Measurements from ENCODE around the gene TREX2. TPM values are rescaled to one million over a fixed set of nuclear protein-coding genes. Genes with fewer than 3 reads are reported as not detected.

The TREX2 gene
- 0.29 TPM for total RNA-seq (ENCODE audit: unreplicated experiment)
- long read RNA-seq, partial matches to known transcripts = 8 of 8 reads
- long read RNA-seq, other reads (novel, unspliced or antisense) = 0 of 8 reads

GRCh38 chrX:153445856-153446635 is at the start of gene TREX2:
TREX2 (minus strand) TSS chrX:153446056; CDS start chrX:153445430, 626 bp downstream.
- no peak within 1 kb of the TSS for H3K27ac Mint-ChIP-seq (ENCODE audit: unreplicated experiment)
- no peak for DNase-seq
- H3K4me1 Mint-ChIP-seq (ENCODE audit: low read depth, unreplicated experiment) = no peaks in the 10 kb centered on the region
- H3K36me3 Mint-ChIP-seq (ENCODE audit: unreplicated experiment) = no peaks in the 10 kb centered on the region
- no peak for TF ChIP-seq CTCF (IDR thresholded peaks at IDR 0.05; ENCODE audit: partially characterized antibody, unreplicated experiment)
- no peak within 1 kb of the TSS for H3K4me3 Mint-ChIP-seq (ENCODE audit: unreplicated experiment)
- H3K27me3 Mint-ChIP-seq (ENCODE audit: unreplicated experiment) = no peaks in the 10 kb centered on the region
- H3K9me3 Mint-ChIP-seq (ENCODE audit: unreplicated experiment) = no peaks in the 10 kb centered on the region

- TF ChIP-seq CTCF (IDR thresholded peaks at IDR 0.05; ENCODE audit: partially characterized antibody, unreplicated experiment) = no peak
- no peak overlapping the region for H3K27ac Mint-ChIP-seq (ENCODE audit: unreplicated experiment)
- no peak for DNase-seq
- no peaks in the 10 kb centered on the region for H3K36me3 Mint-ChIP-seq (ENCODE audit: unreplicated experiment)
- no peaks in the 10 kb centered on the region for H3K4me1 Mint-ChIP-seq (ENCODE audit: low read depth, unreplicated experiment)
- no peaks in the 10 kb centered on the region for H3K9me3 Mint-ChIP-seq (ENCODE audit: unreplicated experiment)
- no peak overlapping the region for H3K4me3 Mint-ChIP-seq (ENCODE audit: unreplicated experiment)
- peaks cover 2% of the 10 kb centered on the region for H3K27me3 Mint-ChIP-seq (ENCODE audit: unreplicated experiment)
These were observed 49.5 kb upstream of the TREX2 start for GRCh38 chrX:153495362-153495751.

DNA sequence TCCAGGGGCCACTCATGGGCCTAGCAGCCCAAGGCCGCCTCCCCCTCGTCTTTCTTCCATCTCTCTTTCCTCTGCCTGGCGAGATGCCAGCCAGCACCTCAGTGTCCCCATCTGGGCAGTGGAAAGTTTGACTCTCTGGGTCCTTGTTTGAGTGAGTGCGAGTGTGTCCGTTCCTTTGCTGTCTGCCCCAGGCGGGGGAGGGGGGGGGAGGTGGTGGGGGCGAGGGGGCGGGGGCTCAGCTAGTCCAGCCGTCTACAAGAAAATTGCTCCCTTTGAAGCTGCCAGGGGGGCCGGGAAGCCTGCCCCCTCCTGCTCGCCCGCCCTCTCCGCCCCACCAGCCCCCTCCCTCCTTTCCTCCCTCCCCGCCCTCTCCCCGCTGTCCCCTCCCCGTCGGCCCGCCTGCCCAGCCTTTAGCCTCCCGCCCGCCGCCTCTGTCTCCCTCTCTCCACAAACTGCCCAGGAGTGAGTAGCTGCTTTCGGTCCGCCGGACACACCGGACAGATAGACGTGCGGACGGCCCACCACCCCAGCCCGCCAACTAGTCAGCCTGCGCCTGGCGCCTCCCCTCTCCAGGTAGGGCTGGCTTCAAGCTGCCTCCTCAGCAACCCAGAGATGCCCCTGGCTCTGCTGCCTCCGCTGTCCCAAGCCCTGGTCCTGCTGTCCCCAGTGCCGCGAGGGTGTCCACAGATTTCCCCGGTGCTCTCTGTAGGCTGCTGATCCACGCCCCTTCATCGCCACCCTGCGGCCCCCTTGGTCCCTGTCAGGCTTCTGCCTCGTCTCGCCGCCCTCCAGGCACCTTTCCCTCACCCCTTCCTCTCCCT is 48.9 kb upstream of the TREX2 start, which contains the start of gene BGN:
TSS of gene BGN (plus strand) at position 440 of the 821 bp plus-strand sequence. CDS start 9,652 bp downstream, outside the sequence.
- Mint-ChIP-seq H3K27me3 (ENCODE audit: unreplicated experiment) (peaks cover 2% of the 10 kb centered on the region), H3K27ac (ENCODE audit: unreplicated experiment) (no peak within 1 kb of the TSS), H3K9me3 (ENCODE audit: unreplicated experiment) (no peaks in the 10 kb centered on the region), H3K36me3 (ENCODE audit: unreplicated experiment) (no peaks in the 10 kb centered on the region), H3K4me3 (ENCODE audit: unreplicated experiment) (no peak within 1 kb of the TSS), H3K4me1 (ENCODE audit: low read depth, unreplicated experiment) (no peaks in the 10 kb centered on the region)
- DNase-seq = peak; percentile 56
- no peak for TF ChIP-seq CTCF (IDR thresholded peaks at IDR 0.05; ENCODE audit: partially characterized antibody, unreplicated experiment)

DNA sequence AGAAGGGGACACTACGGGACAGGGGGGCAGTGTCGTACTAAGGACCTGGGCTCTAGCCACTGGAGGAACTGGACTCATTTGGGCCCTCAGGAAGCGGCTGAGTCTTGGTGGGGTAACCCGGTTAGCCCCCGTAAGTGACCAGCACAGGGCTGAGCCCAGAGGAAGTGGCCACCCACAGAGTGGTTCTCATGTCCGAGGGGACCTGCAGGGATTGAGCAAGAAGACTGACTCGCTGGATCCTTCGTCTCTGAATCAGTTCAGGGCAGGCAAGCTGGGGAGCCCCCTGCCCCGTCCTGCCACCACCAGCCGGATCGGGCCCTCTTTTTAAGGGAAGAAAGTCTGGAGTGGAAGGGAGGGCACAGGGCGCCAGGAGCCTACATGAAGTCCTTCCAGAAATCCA is 48.2 kb upstream of the TREX2 start:
- Mint-ChIP-seq H3K27ac (ENCODE audit: unreplicated experiment) (no peak overlapping the region), H3K9me3 (ENCODE audit: unreplicated experiment) (no peaks in the 10 kb centered on the region), H3K4me1 (ENCODE audit: low read depth, unreplicated experiment) (no peaks in the 10 kb centered on the region), H3K36me3 (ENCODE audit: unreplicated experiment) (no peaks in the 10 kb centered on the region), H3K4me3 (ENCODE audit: unreplicated experiment) (no peak overlapping the region), H3K27me3 (ENCODE audit: unreplicated experiment) (peaks cover 2% of the 10 kb centered on the region)
- DNase-seq = no peak
- no peak for TF ChIP-seq CTCF (IDR thresholded peaks at IDR 0.05; ENCODE audit: partially characterized antibody, unreplicated experiment)
